H1 (cell line): ENCODE measurements around the gene UNC80.

Source experiments
- EP300 ChIP-seq, 2 experiments: IDR thresholded peaks; 1 replicate in 1 of 2; 2 replicates in 1 of 2; pipeline ENCODE4 v1.6.1; 2011 to 2012; ENCODE audit warnings: low read depth in 2 of 2, low read length in 2 of 2, mild to moderate bottlenecking in 2 of 2, borderline replicate concordance in 1 of 2, inconsistent platforms in 1 of 2, moderate library complexity in 1 of 2
- EZH2 ChIP-seq: fragments of 200-600 bp; sonication (generic); IDR thresholded peaks from 2 replicates; pipeline ENCODE4 v1.7.1; 2012; ENCODE audit warnings: low read depth, mild to moderate bottlenecking, moderate library complexity, low read length, inconsistent platforms; ENCODE audit not compliant: severe bottlenecking
- POLR2A ChIP-seq, 2 experiments: IDR thresholded peaks; 1 replicate in 1 of 2; 2 replicates in 1 of 2; pipeline ENCODE4 v1.6.1; 2011; ENCODE audit warnings: low read depth in 2 of 2, low read length in 2 of 2, mild to moderate bottlenecking in 2 of 2; ENCODE audit errors: control extremely low read depth in 1 of 2
- POLR2AphosphoS5 ChIP-seq: IDR thresholded peaks from 2 replicates; pipeline ENCODE4 v1.6.1; 2011; ENCODE audit warnings: low read depth, low read length
- RFX5 ChIP-seq: IDR thresholded peaks from 2 replicates; pipeline ENCODE4 v1.6.1; 2011; ENCODE audit warnings: low read depth, low read length, improper control_type of control experiment, borderline replicate concordance
- TF ChIP-seq, protein P1 (sequence below), 3 experiments: IDR thresholded peaks; 1 replicate in 2 of 3; 2 replicates in 1 of 3; pipeline versions ENCODE4 v1.5.1 to v1.6.1; 2011; ENCODE audit warnings: low read length in 3 of 3, mild to moderate bottlenecking in 3 of 3, inconsistent platforms in 2 of 3, low read depth in 1 of 3, moderate library complexity in 1 of 3; ENCODE audit not compliant: insufficient read depth in 1 of 3; ENCODE audit errors: control extremely low read depth in 1 of 3

DNA sequence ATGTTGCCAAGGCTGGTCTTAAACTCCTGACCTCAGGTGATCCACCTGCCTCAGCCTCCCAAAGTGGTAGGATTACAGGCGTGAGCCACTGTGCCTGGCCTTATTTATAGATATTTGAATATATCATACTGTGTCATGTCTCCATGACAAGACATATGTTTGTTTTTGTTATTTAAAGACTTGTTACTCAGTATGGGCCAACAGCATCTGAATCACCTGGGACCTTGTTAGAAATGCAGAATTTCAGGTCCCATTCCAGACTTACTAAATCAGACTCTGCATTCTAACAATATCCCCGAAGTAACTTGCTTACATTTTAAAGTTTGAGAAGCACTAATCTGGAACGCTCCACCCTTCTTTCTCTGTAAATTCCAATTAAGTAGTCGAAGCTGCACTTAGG is 264.0 kb downstream of the UNC80 start:
- TF ChIP-seq RFX5 (no peak), EZH2 (no peak), POLR2AphosphoS5 (no peak), EP300 (IDR thresholded peaks at IDR 0.05; ENCODE audit: borderline replicate concordance in 1 of 2, low read depth in 2 of 2, low read length in 2 of 2) (no peak), POLR2A (IDR thresholded peaks at IDR 0.05; ENCODE audit: control extremely low read depth in 1 of 2, low read depth in 2 of 2, low read length in 2 of 2) (no peak)
- TF ChIP-seq, protein P1, sequence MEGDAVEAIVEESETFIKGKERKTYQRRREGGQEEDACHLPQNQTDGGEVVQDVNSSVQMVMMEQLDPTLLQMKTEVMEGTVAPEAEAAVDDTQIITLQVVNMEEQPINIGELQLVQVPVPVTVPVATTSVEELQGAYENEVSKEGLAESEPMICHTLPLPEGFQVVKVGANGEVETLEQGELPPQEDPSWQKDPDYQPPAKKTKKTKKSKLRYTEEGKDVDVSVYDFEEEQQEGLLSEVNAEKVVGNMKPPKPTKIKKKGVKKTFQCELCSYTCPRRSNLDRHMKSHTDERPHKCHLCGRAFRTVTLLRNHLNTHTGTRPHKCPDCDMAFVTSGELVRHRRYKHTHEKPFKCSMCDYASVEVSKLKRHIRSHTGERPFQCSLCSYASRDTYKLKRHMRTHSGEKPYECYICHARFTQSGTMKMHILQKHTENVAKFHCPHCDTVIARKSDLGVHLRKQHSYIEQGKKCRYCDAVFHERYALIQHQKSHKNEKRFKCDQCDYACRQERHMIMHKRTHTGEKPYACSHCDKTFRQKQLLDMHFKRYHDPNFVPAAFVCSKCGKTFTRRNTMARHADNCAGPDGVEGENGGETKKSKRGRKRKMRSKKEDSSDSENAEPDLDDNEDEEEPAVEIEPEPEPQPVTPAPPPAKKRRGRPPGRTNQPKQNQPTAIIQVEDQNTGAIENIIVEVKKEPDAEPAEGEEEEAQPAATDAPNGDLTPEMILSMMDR (IDR thresholded peaks at IDR 0.05; ENCODE audit: control extremely low read depth in 1 of 3, insufficient read depth in 1 of 3, low read depth in 1 of 3, low read length in 3 of 3) = no peak
